GM12874 (cell line): ENCODE results near the gene MEN1.

Source experiments
- TF ChIP-seq, protein P1 (sequence below): IDR thresholded peaks from 2 replicates; pipeline ENCODE4 v1.5.1; 2011; ENCODE audit warnings: low read depth, mild to moderate bottlenecking, control low read depth, low read length, moderate library complexity; ENCODE audit not compliant: insufficient read depth

Gene MEN1

DNA sequence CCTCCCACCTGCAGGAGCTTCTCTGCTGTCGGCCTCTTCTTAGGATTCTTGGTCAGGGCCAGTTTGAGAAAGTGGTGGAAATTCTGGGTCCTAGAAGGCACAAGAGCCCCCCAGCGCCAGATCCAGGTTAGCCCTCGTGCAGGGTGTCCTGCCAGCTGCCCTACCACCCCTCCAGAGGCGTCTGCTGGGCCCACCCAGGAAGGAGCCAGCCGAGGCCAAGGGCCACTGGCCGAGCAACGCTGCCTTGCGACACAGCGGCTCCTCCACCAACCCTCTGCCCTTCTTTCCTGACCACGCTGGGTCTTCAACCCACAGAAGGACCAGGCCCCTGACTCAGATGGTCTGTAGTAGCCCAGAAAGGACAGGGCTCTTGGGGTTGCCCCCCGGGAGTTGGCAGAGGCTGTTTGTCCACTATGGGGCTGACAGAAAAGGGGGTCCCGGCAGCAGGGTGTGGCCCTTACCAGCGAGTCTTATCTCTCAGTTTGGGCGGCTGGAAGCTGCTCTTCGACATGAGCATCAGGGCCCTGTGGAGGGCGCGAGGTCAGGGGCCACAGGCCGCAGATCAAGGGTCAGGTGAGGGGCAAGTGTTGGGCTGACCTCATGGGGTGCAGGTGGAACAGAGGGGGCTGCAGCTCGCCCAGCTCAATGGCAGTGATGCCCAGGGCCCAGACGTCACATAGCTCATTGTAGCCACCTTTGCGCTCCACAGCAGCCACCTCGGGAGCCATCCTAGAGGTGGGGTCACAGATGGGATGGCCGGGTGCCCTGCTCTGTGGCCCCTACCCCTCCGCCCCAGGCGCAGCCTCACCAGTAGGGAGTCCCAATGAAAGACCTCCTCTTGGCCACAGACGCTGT, 9.8 kb downstream of the MEN1 start:
- TF ChIP-seq, protein P1, sequence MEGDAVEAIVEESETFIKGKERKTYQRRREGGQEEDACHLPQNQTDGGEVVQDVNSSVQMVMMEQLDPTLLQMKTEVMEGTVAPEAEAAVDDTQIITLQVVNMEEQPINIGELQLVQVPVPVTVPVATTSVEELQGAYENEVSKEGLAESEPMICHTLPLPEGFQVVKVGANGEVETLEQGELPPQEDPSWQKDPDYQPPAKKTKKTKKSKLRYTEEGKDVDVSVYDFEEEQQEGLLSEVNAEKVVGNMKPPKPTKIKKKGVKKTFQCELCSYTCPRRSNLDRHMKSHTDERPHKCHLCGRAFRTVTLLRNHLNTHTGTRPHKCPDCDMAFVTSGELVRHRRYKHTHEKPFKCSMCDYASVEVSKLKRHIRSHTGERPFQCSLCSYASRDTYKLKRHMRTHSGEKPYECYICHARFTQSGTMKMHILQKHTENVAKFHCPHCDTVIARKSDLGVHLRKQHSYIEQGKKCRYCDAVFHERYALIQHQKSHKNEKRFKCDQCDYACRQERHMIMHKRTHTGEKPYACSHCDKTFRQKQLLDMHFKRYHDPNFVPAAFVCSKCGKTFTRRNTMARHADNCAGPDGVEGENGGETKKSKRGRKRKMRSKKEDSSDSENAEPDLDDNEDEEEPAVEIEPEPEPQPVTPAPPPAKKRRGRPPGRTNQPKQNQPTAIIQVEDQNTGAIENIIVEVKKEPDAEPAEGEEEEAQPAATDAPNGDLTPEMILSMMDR = no peak

DNA sequence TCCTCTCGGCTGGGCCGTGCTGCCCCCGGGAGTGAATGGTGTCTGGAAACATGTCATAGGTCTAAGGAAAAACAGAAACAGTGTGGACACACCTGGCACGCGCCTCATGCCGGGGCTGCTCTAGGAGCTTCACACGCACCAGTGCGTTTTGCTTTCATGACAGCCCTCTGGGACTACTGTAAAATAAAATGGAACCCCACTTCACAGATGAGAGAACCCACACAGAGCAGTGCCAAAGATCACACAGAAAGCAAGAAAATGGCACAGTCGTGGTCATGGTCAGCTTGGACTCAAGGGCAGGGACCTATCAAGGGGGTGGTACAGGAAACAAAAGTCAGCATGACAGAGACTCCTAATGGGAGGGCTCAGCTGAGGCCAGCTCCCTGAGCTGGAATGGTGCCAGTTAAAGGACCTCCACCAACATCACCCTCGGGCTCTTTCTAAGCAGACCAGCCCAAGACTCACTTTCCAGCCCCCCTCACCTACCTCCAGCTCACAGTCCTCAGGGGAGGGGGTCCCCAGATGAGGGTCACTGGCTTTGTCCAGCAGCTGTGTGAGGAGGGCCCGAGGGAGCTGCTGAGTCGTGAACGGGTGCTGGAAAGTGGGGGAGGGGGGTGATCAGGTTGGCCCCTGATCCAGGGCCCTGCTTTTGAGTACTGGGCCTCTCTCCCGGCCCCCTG, 10.6 kb downstream of the MEN1 start:
- TF ChIP-seq, protein P1 = no peak

- TF ChIP-seq, protein P1 = no peak
These were observed 11.1 kb downstream of the MEN1 start for GRCh38 chr11:64799256-64799622.

- TF ChIP-seq, protein P1 = no peak
These were observed 13.4 kb downstream of the MEN1 start for GRCh38 chr11:64796757-64797541.

DNA sequence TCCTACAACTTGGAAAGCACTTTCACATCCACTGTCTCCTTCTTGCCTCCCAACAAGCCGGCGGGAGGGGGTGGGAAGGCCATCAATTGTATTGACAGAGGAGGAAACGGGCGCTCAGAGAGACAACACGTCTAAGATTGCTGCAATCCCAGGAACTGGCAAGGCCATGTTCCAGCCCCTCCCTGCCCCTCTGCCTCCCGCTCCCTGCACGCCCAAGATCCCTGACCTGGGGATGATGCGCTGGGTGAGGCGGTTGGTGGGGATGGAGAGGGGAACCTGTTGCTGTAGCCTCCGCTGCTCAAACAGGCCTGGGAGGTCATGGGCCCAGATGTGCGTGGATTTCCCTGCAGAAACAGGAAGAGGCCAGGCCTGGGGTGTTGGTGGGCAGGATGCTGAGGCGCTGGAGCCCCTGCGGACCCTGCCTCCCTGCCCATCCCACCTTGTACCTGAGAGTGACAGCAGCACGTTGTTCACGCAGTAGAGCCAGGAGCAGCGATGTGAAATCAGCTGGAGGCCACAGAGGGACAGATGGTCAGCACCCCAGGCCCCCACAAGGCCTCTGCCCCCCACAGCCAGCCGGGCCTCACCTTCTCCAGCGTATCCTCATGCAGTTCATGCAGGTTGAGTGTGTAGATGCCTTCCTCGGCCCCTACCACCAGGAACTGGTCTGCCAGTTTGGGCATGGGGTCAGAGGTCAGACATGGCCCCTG, 14.1 kb downstream of the MEN1 start:
- TF ChIP-seq, protein P1 = no peak

DNA sequence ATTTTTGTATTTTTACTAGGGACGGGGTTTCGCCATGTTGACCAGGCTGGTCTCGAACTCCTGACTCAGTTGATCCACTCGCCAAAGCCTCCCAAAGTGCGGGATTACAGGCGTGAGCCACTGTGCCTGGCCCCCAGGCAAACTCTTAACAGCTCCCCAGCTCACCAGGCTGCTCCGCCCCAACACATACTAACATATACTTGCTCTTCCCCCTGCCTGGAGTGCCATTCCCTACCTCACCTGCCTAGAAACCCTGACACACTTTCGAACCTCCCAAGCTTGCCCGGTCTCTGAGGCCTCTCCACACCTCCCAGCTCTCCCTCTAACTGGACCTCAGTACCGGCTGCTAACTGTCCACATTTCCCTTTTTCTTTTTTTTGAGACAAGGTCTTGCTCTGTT, 15.8 kb downstream of the MEN1 start:
- TF ChIP-seq, protein P1 = no peak
